Measurements from ENCODE around the gene ODC1. TPM values are rescaled to one million over a fixed set of nuclear protein-coding genes. Genes with fewer than 3 reads are reported as not detected.
"Not testable (repeated sequence)": the region's sequence is repeated elsewhere in the genome, so short reads cannot be mapped to it uniquely, and the experiment has no call there.

Gene ODC1
- total RNA-seq, 2 experiments from 2014 or later = 180 to 181 TPM

DNA sequence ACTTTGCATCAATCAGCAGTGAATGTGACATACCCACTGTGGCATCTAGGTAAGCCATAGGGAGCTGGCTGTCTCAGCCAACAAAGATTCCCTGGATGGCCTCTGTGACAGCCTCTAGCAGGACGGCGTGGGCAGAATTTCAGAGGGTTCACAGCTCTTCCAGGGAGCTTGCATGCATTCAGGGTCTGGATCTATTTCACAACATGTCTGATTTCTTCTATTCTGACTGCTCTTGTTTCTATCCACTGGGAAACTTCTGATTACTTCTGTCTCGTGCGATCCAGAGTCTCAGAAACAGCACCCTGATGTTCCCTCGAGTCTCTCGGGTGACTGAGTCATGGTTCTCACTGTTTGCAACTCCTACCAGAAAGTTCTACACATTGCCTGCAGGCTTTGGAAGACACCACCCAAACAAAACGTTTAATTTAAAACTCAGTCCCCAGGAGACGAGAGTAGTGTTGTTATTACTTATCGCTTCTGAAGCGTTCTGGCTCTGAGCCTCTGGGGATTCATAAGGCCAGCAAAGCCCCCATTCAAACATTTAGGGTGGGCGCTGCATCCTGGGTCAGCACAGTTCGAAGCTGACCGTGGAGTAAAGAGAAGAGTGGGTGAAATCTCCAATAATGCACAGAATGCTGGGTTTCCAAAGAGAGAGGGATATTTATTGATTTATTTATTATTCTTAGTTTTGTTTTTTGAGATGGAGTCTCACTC, 41.9 kb upstream of the ODC1 start:
- DNase-seq (no peak), ATAC-seq (no peak)
- Mint-ChIP-seq H3K27ac (no peak overlapping the region), H3K4me1 (ENCODE audit: low read depth) (peaks cover 37% of the 10 kb centered on the region), H3K9me3 (peaks cover 3% of the 10 kb centered on the region), H3K36me3 (ENCODE audit: low read depth) (peaks cover 2% of the 10 kb centered on the region), H3K27me3 (peaks cover 3% of the 10 kb centered on the region), H3K4me3 (no peak overlapping the region)
- POLR2A ChIA-PET = no interaction called here
- intact Hi-C loops (cut with micrococcal nuclease) = no loop called here
- TF ChIP-seq, protein P1, sequence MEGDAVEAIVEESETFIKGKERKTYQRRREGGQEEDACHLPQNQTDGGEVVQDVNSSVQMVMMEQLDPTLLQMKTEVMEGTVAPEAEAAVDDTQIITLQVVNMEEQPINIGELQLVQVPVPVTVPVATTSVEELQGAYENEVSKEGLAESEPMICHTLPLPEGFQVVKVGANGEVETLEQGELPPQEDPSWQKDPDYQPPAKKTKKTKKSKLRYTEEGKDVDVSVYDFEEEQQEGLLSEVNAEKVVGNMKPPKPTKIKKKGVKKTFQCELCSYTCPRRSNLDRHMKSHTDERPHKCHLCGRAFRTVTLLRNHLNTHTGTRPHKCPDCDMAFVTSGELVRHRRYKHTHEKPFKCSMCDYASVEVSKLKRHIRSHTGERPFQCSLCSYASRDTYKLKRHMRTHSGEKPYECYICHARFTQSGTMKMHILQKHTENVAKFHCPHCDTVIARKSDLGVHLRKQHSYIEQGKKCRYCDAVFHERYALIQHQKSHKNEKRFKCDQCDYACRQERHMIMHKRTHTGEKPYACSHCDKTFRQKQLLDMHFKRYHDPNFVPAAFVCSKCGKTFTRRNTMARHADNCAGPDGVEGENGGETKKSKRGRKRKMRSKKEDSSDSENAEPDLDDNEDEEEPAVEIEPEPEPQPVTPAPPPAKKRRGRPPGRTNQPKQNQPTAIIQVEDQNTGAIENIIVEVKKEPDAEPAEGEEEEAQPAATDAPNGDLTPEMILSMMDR (IDR thresholded peaks at IDR 0.05) = no peak
- CTCF ChIA-PET = no interaction called here

DNA sequence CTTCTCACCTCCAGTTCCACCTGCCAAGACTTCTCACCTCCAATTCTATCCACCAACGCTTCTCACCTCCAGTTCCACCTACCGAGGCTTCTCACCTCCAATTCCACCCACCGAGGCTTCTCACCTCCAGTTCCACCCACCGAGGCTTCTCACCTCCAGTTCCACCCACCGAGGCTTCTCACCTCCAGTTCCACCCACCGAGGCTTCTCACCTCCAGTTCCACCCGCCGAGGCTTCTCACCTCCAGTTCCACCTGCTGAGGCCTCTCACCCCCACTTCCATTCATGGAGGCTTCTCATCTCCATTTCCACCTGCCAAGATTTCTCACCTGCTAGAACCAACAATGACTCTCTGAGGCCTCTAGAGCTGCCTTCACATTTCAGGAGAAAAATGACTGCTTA, 40.0 kb upstream of the ODC1 start:
- DNase-seq; ATAC-seq; H3K27ac Mint-ChIP-seq; H3K4me3 Mint-ChIP-seq; CTCF ChIA-PET; H3K27me3 Mint-ChIP-seq; POLR2A ChIA-PET; H3K9me3 Mint-ChIP-seq; H3K36me3 Mint-ChIP-seq (ENCODE audit: low read depth); intact Hi-C loops (cut with micrococcal nuclease): not testable (repeated sequence)
- H3K4me1 Mint-ChIP-seq (ENCODE audit: low read depth) = peaks cover 25% of the 10 kb centered on the region

DNA sequence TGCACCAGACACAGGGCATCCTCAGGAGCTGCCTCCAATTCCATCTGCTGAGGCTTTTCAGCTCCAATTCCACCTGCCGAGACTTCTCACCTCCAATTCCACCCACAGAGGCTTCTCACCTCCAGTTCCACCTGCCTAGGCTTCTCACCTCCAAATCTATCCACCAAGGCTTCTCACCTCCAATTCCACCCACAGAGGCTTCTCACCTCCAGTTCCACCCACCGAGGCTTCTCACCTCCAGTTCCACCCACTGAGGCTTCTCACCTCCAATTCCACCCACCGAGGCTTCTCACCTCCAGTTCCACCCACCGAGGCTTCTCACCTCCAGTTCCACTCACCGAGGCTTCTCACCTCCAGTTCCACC, 39.6 kb upstream of the ODC1 start:
- H3K4me1 Mint-ChIP-seq (ENCODE audit: low read depth) = peaks cover 23% of the 10 kb centered on the region
- POLR2A ChIA-PET, H3K27ac Mint-ChIP-seq: not testable (repeated sequence)

DNA sequence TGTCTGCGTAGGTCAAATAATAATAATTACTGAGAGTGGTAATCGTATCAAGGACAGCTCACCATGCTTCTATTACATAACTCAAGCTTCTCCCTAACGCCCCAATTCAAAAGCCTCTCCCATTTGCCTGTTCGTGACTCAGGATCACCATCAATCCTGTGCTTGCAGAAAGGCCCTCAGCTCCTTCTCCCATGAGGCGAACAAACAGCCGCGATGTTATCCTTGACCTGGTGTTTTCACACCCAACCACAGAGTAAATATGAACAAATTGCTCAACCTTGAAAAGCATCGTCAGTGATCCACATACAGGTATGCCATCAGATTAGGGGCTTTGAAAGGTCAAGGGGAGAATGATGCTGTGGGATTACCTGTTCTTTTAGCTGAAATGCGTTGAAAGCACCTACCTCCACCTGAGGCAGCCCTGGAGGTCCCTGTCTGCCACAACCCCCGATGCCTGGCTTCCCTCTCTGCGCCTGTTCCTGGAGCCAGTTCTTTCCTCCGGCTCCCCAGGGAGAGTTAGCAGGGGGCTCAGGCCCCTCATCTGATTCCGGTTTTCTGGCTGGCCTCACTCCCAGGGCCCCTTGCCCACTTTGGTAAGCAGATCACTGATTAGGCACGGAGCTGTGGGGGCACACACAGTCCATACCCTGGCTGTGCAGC, 39.1 kb upstream of the ODC1 start:
- no peak for ATAC-seq
- intact Hi-C loops (cut with micrococcal nuclease) = no loop called here
- POLR2A ChIA-PET = interaction anchor here (0.9 kb wide), 1 partner anchor 39 kb away, joined by 3 read pairs; the partner anchor contains the start of gene ODC1
- peaks cover 23% of the 10 kb centered on the region for H3K4me1 Mint-ChIP-seq (ENCODE audit: low read depth)
- peaks cover 3% of the 10 kb centered on the region for H3K9me3 Mint-ChIP-seq
- CTCF ChIA-PET = no interaction called here
- TF ChIP-seq, protein P1 (IDR thresholded peaks at IDR 0.05) = no peak
- H3K4me3 Mint-ChIP-seq = no peak overlapping the region
- H3K27ac Mint-ChIP-seq = no peak overlapping the region
- no peak for DNase-seq
- H3K36me3 Mint-ChIP-seq (ENCODE audit: low read depth) = peaks cover 2% of the 10 kb centered on the region
- H3K27me3 Mint-ChIP-seq = peaks cover 4% of the 10 kb centered on the region

More for the DNA sequence above, 39.6 kb upstream of the ODC1 start:
- H3K4me3 Mint-ChIP-seq; intact Hi-C loops (cut with micrococcal nuclease); CTCF ChIA-PET; H3K36me3 Mint-ChIP-seq (ENCODE audit: low read depth); DNase-seq; H3K27me3 Mint-ChIP-seq; ATAC-seq; H3K9me3 Mint-ChIP-seq: not testable (repeated sequence)

DNA sequence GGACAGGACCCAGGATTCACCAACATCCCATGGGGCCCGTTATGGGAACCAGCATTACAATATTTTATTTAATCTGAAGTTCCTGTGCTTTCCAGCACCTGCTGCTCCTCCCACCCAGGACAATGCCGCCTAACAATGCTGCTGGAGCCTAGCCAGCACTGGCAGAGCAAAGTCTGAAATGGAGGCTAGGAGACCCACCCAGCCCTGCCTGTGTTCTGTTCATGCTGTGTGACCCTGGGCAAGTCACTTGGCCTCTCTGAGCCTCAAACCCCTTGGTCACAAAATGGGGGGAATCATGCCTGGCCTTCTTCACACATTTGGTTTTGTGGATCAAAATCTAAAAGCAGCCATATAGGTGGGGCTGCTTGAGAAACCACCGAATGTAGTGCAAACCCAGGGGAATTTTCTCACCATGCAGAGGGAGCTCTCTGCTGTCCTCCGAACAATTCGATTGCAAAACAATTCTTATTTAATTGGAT, 38.5 kb upstream of the ODC1 start:
- H3K27ac Mint-ChIP-seq = no peak overlapping the region
- ChIA-PET POLR2A (interaction anchor here (0.9 kb wide), 1 partner anchor 39 kb away, joined by 3 read pairs; the partner anchor contains the start of gene ODC1), CTCF (no interaction called here)
- peaks cover 23% of the 10 kb centered on the region for H3K4me1 Mint-ChIP-seq (ENCODE audit: low read depth)
- no peak overlapping the region for H3K4me3 Mint-ChIP-seq
- no peak for DNase-seq
- H3K9me3 Mint-ChIP-seq = peaks cover 2% of the 10 kb centered on the region
- peaks cover 4% of the 10 kb centered on the region for H3K27me3 Mint-ChIP-seq
- intact Hi-C loops (cut with micrococcal nuclease) = no loop called here
- TF ChIP-seq, protein P1 (IDR thresholded peaks at IDR 0.05) = no peak
- ATAC-seq = no peak
- peaks cover 2% of the 10 kb centered on the region for H3K36me3 Mint-ChIP-seq (ENCODE audit: low read depth)

DNA sequence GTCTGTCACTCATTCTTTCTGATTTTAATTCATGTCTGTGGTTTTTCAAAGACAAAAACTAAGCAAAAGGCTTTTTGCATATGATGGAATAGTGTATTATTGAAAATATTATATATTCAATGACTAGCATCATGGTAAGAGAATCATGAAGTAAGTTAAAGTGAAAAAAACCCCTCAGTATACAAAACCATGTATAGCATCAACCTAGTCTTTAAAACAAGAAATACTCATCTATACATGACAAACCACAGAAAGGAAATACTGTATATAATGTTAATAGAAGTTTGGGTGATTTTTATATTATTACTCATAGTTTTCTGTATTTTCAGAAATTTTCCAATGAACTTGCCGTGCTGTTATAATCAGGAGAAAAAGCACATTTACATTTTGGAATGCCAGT, 38.0 kb upstream of the ODC1 start:
- DNase-seq (no peak), ATAC-seq (no peak)
- CTCF ChIA-PET = no interaction called here
- intact Hi-C loops (cut with micrococcal nuclease) = no loop called here
- TF ChIP-seq, protein P1 (IDR thresholded peaks at IDR 0.05) = no peak
- Mint-ChIP-seq H3K9me3 (peaks cover under 1% of the 10 kb centered on the region), H3K4me3 (no peak overlapping the region), H3K27me3 (peaks cover 4% of the 10 kb centered on the region), H3K4me1 (ENCODE audit: low read depth) (peaks cover 23% of the 10 kb centered on the region), H3K36me3 (ENCODE audit: low read depth) (peaks cover under 1% of the 10 kb centered on the region), H3K27ac (no peak overlapping the region)
- POLR2A ChIA-PET = no interaction called here

Data from activated CD8-positive, alpha-beta T cell treated with anti-CD3 and anti-CD28 coated beads for 36 hours (primary cell).